GM19468 (cell line): ENCODE results near the gene SLC7A5.
"Not testable (repeated sequence)": the region's sequence is repeated elsewhere in the genome, so short reads cannot be mapped to it uniquely, and the experiment has no call there.

ENCODE experiments used
- ATAC-seq: cut with Tn5 transposase; IDR thresholded peaks from one replicate; pipeline ENCODE4 v1.9.1; 2021; ENCODE audit warnings: mild to moderate bottlenecking, moderate library complexity, moderate number of reproducible peaks; ENCODE audit not compliant: unreplicated experiment; ENCODE audit errors: extremely low read depth

SLC7A5 gene

DNA sequence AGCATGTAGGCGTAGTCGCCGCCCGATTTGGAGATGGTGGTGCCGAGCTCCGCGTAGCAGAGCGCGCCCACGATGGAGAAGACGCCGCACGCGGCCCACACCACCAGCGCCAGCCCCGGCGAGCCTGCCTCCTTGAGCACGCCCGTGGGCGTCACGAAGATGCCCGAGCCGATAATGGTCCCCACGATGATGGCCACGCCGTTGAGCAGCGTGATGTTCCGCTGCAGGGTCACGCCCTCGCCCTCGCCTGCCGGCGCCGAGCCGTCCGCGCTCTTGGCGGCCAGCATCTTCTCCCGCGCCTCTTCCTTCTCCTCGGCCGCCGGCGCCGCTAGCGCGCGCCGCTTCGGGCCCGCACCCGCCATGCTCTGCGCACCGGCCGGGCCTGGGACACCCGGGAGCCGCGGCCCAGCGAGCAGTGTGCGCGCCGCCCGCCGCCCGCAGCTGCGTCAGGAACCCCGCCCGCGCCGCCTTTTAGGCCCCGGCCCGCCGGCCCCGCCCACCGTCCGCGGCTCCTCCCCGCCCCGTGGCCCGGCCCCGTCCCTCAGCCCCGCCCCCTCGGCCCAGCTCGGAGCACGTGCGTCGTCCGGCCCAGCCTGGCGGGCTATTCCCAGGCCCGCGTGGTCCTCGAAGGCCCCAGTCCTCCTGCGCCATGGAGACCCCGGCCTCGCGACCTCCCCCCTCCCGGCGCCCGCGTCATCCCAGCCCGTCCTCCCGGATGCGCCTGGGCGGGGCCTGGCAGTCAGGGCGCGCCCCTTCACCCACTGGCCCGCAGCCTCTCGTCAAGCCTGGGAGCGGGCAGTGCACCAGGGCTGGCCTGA, at the start of gene SLC7A5:
TSS of gene SLC7A5 (minus strand) at position 447 of the 818 bp plus-strand sequence. CDS start at position 362, 85 bp downstream.
- ATAC-seq: not testable (repeated sequence)

DNA sequence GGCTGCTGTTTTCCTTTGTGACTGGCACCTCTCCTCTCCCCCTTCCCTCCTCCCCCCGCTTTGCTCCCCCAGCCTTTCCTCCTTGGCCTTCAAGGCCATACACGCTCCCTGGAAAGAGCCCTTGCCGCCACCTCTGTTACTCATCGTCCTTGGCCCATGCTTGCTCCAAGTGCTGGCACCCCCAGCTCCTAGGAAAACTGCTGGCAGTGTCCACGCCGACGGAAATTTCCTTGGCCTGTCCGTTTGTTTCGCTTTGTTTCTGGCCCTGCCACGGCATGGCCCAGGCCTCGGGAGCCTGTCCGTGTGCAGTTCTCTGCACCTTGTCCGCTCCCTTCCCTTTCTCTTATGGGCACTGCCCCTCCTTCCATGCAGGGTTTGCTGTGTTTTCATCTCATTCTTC, 49.0 kb upstream of the SLC7A5 start:
- no peak for ATAC-seq

DNA sequence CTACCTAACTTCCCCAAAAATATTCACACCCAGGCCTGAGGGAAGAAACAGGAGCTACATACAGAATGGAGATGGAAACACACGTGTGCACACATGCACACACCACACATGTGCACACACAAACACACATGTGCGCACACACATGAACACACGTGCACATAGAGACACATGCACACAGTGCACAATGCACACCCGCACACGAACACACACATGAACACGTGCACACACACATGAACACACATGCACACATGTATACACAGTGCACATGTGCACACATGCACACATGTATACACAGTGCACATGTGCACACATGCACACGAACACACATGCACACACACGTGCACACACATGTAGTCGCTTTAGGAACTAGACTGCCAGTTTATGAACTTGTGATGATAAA, 48.2 kb upstream of the SLC7A5 start:
- ATAC-seq: no peak

DNA sequence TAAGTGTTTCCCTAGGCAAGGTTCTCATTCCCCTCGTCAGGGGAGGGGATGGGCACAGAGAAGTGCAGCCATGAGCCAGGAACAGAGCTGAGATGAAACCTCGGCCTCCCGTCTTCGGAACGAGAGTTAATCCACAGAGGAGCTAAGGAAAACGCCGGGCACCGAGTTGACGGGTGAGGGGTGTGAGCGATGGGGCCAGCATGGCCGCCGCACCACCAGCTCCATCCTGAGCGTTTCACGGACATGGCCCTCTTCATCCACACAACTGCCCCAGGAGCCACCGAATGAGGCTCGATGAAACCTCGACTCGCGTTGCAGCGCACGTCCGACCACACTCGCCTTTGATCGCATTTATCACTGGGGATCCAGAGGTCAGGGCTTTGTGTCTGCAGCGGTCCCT, 45.5 kb upstream of the SLC7A5 start:
- no peak for ATAC-seq

- not testable (repeated sequence) for ATAC-seq
These were observed 44.9 kb upstream of the SLC7A5 start for GRCh38 chr16:87914021-87914725.

DNA sequence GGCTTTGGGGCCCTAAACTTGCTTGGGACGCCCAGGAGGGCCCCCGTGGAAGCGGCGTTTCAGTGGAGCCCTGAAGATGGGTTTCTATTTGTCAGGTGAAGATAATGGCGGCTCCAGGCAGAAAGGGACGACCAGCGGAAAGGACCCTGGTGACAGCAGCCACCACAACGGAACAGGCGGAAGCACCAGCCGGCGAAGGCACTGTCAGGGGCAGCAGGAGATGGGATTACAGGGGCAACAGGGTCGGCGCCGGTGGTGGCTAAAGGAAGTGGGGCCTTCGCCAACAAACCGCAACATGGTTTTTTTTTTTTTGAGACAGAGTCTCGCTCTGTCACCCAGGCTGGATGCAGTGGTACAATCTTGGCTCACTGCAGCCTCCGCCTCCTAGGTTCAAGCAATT, 43.4 kb upstream of the SLC7A5 start:
- ATAC-seq: not testable (repeated sequence)

DNA sequence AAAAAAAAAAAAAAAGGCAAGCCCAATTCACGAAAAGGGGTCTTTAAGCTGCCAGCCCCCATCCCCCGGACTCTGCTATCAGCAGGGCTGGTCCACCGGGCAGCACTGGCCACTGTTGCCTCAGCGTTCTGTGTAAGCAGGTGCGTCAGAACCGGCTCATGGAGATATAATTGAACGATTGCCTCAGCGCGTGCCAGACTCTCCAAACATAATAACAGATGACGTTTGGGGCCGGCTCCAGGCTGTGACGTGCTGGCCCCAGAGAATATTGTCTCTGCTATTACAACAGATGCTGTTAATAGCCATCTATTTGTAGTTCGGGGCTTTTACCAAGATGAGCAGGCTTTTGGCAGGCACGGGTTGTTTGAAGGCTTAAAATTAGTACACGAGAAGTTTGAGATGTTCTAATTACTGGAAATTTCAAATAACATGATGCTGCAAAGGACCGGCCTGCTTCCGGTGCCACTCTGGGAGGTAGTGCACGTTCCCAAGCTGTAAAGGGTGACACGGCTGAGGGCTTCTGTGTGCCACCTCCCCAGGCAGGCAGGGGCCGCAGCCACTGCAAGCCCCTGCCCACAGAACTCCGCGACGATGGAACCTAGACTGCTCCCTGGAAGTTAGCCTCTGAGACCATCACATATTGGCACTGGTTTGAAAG, 41.9 kb upstream of the SLC7A5 start:
- not testable (repeated sequence) for ATAC-seq

- peak; percentile 74 for ATAC-seq
These were observed 40.1 kb upstream of the SLC7A5 start for GRCh38 chr16:87909203-87909935.

GRCh38 chr16:87908101-87908500, 38.8 kb upstream of the SLC7A5 start:
- not testable (repeated sequence) for ATAC-seq

DNA sequence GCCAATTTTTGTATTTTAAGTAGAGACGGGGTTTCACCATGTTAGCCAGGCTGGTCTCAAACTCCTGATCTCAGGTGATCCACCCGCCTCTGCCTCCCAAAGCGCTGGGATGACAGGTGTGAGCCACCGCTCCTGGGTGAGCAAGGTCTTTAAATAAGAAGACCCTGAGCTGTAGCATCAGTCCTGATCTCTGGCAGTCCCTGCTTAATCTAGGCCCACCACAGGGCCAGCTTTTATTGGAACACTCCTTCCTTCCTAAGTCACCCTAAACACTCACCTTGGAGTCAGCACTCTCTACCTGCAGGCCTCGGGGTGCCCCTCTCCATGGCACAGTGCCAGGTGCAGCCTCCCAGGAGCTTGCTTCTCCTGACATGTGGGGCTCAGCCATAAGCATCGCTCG, 36.2 kb upstream of the SLC7A5 start:
- ATAC-seq: not testable (repeated sequence)

GRCh38 chr16:87904963-87905362, 35.7 kb upstream of the SLC7A5 start:
- not testable (repeated sequence) for ATAC-seq

GRCh38 chr16:87900489-87900888, 31.2 kb upstream of the SLC7A5 start:
- ATAC-seq: not testable (repeated sequence)

DNA sequence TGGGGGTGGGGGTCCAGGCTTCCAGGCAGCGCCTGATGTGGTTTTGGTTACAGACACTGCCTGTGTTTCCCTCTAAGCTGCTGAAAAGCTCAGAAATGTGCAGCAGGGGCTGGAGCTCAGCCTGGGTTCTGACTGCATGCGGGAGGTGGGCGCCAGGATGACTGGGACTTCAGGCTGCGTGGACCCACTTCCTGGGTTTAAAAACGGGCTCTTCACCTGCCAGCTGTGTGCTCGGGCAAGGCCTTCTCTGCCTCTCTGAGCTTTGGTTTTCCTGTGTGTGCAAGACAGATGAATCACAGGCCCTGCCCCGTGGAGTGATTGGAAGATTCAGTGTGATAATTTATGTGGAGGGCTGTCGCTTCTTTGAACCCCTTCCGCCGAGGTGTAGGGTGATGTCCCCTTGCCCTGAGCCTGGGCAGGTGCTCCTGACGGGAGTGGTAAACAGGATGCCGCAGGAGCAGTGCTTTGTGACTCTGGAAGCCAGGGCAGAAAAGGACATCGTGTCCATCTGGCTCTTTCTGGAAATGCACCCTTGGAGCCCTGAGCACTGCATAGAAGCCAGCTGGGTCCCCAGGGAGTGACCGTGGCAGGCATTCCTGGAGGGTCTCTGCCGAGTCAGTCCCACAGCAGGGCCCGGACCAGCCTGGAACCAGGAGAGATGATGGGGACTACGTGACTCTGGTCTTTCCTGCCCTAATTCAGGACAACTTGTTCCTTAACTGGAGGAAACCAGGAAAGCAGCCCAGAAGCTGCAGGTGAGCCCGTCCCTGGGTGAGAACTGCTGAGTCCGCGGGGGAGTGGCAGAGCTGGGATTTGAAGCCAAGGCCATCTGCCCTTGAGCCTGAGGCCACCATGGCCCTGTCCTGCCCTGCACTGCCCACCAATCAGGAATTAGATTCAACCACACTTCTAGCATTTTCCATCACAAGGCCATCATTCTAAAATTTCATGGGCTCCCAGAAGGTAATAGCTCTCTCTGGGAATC, 28.5 kb upstream of the SLC7A5 start:
- ATAC-seq: no peak

- ATAC-seq: not testable (repeated sequence)
These were observed 27.7 kb upstream of the SLC7A5 start for GRCh38 chr16:87896924-87897520.

DNA sequence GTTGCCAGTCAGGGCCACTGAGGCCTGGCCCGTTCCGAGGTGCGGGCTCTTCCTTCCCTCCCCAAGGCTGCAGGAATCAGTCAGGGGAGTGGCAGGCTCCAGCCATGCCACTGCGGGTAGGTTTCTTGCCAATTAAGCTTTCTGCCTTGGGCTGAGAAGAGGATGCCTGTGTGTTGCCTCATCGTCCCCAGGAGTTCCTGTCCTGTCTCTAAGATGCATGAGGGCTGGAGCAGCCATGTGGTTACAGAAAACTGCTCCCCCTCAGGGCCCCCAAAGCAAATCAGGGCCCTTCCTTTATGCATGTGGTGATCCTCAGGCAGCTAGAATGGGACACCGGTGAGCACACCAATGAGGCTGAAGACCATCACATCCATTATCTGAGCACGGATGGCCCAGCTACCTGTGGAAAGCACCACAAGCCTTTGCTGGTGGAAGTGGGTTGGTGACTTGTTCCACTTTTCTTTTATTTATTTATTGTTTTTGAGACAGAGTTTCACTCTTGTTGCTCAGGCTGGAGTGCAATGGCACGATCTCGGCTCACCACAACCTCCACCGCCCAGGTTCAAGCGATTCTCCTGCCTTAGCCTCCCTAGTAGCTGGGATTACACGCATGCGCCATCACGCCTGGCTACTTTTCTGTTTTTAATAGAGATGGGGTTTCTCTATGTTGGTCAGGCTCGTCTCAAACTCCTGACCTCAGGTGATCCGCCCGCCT, 27.0 kb upstream of the SLC7A5 start:
- not testable (repeated sequence) for ATAC-seq

DNA sequence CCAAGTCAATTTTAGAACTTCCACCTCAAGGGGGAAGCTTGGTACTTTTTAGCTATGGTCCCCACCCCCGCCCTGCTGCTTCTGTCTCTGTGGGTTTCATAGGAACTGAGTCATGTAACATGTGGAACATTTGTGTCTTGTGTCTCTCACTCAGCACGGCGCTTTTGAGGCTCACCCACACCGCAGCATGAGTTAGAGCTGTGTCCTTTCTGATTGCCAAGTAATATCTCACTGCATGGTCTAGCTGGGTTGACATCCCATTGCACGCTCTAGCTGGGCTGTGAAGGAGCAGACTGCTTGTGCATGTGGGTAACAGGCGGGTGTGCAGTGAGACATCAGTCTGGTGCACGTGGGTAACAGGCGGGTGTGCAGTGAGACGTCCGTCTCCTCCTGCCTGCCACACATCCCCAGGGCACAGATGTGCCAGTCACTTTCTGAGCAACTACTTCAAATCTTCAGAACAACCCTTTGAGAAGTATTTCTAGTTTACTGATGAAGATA, 26.4 kb upstream of the SLC7A5 start:
- ATAC-seq: peak; percentile 37

GRCh38 chr16:87894005-87894404, 24.7 kb upstream of the SLC7A5 start:
- ATAC-seq: not testable (repeated sequence)

DNA sequence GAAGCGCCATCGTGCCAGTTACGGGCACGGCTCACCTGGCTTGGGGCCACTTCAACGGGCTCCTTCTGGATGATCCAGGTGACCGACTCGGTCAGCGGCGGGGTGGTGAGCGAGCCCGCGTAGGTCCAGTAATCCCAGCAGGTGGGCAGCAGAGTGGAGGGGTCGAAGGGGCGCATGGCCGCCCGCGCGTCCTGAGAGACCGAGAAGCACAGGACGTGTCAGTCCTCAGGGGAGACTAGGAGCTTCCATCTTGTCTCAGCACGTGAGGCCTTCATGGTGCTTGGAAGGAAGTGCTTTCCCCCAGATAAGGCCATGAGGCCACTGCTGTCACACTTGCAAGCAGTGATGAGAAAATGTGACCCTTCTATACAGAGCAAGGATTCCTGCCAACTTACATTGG, 22.5 kb upstream of the SLC7A5 start:
- no peak for ATAC-seq
